Measurements from ENCODE around the gene MED26.
"Not testable (repeated sequence)": the region's sequence is repeated elsewhere in the genome, so short reads cannot be mapped to it uniquely, and the experiment has no call there.

Gene MED26

DNA sequence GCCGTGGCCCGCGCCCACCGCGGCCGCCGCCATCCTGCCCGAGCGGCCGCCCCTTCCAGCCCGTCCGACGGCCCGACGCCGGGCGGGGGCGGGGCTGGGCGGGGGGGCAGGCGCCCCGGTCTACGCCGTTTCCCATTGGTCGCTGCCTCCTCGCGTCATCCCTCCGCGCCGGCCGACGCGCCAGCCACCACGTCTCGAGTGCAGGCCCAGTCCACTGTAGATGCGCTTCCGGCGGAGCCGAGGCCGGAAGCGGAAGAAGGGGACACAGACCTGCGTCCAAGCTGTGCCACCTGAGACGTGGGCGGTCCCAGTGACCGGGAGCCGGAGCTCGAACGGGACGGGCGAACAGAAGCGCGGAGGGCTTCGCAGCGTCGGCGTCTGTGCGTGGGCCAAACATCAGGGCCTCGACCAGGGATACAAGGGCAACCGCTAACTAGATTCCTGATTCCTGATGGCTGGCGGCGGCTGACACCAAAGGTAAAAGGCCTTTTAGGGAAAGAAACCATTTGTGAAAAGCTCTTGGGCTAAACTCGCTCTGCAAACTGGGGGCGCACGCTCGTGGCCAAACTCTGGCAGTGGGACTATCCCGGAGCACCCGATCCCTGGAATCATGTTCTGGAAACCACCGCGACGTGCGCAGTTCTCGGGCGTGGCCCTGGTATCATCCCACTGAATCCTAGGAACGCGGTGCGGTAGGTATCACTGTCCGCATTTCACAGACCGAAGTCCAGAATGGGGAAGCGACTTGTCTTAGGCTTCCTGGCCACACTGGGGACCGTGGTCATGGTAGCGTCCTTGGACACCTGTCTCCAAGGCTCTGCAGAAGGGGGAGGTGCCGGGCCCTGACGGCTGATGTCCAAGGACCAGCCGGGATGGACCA is 55.4 kb downstream of the MED26 start, which contains the start of gene SLC35E1:
TSS of gene SLC35E1 (minus strand) at position 84 of the 880 bp plus-strand sequence. CDS start at position 33, 51 bp downstream.
- DNase-seq, result peak; percentile 96

DNA sequence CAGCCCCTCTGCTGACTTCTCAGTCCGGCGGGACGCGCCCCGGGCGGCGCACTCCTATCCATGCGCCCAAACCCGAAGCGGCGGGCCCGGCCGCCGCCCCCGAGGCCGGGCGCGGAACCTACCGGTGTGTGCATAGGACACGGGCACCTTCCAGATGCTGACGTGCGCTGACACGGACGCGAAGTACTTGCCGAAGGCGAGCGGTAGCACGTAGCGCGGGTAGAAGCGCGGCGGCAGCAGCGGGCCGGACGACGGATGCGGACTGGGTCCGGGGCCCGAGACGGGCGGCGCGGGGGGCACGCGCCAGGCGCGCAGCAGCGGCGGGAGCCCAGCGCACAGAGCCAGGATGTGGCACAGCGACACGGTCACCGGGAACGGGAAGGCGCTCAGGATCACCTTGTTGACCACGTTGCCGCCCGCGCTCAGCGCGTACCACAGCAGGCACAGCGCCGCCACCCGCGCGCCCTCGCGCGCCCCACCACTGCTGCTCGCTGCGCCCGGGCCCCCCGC is 56.1 kb downstream of the MED26 start:
- peak; percentile 76 for DNase-seq

DNA sequence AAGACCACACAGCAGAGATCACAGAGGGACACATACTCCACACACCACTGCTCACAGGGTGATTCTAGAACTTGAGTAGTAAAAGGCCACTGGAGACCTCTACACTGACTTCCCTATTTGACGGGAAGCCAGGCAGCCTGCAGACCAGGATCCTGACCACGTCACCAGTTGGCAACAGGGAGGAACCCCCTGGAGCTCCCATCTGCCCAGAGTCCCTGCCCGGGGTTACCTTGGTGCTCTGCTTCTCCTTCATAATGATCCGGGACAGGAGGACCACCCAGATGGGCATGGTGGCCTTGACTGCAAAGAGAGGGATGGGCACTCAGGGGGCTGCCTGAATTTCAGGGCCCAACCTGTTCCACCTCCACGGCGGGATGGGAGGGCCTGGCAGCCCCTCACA is 56.7 kb downstream of the MED26 start:
- DNase-seq, result no peak

DNA sequence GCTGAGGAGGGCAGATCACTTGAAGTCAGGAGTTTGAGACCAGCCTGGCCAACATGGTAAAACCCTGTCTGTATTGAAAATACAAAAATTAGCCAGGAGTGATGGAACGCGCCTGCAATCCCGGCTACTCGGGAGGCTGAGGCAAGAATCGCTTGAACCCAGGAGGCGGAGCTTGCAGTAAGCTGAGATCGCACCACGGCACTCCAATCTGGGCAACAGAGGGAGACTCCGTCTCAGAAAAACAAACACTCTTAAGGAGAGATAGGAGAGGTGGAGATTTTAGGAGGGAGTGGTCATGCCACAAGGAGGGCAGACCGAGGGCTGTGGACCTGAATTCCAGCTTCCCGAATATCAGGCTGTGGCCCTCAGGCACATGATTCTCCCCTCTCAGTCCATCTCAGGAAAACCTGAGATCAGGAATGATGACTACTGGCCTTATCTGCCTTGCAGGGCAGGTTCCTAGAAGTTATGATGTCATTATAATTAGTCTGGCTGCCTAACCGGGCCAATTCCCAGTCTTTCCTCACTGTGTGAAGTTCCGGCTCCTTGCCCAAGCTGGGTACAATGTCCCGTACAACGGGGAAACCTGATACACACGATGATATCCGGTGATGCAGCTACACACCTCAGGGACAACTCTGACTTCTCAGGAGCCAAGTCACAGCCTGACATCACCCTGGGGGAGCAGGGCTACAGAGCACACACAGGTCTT is 58.2 kb downstream of the MED26 start:
- no peak for DNase-seq

DNA sequence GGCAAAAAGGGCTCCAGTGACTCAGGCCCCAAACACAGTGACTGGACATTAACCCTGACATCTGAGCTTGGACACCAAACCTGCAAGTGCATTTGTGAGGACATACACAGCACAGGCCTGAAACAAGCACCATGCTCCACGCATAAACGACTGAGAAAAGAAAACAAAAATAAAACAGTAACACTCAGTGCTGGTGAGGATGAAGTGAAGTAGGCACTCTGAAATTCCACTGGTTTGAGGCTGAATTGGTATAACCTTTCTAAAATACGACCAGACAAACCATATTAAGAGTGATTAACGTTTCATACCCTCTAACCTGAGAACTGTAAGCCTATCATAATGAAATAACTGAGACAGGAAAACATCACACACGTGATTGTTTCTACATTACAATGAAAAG is 61.3 kb downstream of the MED26 start:
- no peak for DNase-seq

DNA sequence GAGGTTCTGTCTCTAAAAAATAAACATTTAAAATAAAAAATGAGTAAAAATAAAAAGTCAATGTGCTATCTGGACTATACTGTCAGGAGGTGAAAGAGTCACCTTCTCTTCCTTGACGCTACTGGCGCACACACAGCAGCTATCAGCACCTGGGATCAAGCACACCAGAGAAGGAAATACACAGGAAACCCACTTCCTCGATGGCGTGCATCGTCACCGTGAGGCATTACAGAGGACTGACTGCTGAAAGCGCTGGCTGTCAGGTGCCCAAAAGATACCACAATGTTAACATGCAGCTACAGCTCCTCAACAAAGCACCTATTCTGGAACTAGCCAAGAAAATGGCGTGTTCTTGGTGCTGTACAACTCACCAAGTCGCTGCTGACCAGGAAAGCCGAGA is 61.8 kb downstream of the MED26 start:
- DNase-seq, result peak; percentile 73

DNA sequence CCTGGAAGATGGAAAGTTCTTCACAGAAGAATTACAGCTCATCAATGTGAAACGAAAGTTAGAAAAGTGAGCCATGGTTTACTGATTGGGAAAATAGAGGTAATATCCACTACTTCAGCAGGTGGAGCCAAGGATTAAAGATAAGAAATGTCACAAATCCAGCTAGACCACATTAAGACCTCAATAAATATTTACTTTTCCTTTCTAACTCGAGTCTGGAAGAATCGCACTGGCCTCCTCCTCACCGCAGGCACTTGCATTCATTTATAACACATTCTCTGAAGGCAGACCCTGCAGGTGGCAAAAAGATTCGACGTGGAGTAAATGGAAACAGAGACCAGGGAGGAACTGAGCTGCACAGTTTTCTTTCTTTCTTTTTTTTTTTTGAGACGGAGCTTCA is 63.2 kb downstream of the MED26 start:
- no peak for DNase-seq

DNA sequence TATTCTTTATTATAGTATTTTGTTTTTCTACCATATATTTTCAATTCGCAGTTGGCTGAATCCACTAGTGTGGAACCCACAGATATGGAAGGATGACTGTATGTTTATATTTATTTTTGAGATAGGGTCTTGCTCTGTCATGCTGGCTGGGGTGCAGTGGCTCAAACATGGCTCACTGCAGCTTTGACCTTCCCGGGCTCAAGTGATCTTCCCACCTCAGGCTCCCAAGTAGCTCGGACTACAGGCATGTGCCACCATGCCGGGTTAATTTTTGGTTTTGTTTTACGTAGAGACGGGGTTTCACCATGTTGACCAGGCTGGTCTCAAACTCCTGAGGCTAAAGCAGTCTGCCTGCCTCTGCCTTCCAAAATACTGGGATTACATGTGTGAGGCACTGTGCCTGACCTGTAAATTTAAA is 65.4 kb downstream of the MED26 start:
- no peak for DNase-seq

DNA sequence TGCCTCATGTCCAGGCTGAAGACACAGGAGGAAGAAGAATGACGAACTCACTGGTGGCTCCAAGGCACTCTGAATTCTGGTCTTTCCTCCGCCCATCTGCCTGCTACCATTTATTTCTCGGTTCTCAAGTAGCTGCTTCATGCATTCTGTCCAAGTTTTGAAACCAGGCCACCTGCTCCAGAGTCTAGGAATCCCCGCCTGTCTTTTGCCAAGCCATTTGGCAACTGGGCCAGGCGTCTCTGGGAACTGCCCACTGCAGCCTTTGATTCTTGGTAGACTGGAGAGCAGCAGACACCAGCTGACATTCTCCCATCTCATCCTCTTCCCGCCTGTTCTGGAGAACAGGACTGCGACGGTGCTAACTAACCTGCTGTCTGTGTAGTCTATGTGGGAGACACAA is 66.6 kb downstream of the MED26 start:
- DNase-seq, result no peak

DNA sequence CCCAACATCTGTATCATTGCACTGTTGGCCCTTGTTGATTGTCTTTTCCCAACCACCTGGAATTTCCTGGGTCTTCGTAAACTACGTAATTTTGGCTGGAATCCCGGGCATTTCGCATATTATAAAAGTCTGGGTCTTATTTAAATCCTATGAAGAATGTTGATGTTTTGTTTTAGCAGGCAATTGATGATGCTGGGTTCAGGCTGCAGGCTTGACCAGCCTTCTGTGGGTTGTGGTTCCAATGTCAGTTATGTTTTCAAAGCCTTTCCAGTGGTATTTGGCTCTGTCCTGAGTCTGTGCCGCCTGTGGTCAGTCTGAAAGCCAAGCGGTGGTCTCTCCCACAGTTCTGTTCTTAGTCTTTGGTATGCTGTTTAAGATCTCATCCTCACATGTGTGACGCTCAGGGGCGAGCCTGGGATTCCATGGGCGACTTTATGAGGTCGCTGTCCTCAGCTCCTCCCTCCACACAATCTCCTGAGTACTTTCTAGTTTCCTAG is 68.2 kb downstream of the MED26 start:
- no peak for DNase-seq

DNA sequence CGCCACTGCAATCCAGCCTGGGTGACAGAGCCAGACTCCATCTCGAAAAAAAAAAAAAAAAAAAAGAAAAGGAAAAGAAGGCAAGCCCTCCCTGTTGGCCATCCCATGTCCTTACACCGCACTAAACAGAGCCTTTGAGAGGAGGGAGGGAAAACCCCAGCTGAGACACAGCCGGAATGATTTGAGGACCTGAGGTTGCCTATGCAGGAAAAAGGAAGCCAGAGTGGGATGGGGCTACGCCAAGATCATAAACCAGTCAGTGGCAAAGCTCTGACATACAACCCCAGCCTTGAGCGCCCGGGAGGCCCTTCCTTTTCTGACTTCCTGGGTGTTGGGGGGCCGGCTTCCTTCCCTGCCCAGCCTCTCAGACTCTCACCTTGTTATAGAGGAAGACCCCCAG is 73.2 kb downstream of the MED26 start:
- no peak for DNase-seq

DNA sequence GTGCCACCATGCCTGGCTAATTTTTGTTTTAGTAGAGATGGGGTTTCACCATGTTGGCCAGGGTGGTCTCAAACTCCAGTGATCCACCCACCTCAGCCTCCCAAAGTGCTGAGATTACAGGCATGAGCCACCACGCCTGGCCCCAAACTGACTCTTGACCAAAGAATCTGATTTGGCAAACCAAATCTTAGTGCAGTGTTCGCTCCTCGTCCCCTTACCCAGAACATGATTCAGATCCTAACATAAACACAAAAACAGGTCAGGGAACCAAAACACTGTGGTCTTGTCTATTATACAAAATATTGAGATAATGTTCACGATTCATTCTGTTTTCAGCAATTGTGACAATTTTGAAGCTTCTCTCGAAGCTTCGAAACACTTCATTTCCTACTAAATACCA is 76.1 kb downstream of the MED26 start:
- not testable (repeated sequence) for DNase-seq

DNA sequence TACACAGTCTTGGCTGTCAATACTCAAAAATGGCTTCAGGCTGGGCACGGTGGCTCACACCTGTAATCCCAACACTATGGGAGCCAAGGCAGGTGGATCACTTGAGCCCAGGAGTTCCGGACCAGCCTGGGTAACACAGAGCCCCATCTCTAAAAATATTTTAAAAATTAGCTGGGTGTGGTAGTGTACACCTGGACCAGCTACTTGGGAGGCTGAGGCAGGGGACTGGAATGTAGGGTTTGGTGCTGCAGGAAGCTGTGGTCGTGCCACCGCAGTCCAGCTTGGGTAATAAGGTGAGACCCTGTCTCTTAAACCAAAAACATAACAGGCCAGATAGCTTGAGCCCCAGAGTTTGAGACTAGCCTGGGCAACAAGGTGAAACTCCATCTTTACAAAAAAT is 79.0 kb downstream of the MED26 start:
- DNase-seq, result no peak

DNA sequence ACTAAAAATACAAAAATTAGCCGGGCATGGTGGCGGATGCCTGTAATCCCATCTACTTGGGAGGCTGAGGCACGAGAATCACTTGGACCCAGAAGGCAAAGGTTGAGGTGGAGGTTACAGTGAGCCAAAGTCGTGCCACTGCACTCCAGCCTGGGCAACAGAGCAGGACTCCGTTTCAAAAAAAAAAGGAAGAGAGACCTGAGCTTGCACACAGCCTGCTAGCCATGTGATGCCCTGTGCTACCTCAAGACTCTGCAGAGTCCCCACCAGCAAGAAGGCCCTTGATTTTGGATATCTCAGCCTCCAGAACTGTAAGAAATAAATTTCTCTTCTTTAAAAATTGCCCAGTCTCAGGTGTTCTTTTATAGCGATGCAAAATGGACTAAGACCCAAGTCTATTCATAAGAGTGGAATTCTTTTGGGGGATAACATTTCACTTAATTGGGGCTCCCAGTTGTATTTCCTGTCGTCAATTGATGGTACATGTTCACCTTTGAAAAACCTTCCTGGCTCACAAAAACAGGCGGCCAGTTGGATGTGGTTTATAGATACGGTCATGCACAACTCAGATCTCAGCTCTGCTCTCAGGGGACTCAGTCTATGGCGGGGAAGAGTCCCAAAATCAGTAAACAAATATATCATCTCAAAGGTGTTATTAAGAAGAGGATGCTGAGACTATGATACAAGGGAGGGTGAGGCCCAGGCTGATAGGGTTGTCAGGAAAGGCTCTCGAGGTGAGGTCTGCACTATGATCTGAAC is 83.4 kb downstream of the MED26 start:
- no peak for DNase-seq

DNA sequence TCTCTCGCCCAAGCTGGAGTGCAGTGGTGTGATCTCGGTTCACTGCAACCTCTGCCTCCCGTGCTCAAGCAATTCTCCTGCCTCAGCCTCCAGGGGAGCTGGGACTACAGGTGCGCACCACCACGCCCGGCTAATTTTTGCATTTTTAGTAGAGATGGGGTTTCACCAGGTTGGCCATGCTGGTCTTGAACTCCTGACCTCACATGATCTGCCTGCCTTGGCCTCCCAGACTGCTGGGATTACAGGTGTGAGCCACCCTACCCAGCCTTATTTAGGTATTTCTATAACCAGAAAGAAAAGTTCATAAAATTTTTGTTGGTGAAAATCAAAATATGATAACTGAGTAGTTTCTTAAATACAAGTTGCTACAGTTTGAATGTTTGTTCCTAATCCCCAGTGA is 84.3 kb downstream of the MED26 start:
- not testable (repeated sequence) for DNase-seq

DNA sequence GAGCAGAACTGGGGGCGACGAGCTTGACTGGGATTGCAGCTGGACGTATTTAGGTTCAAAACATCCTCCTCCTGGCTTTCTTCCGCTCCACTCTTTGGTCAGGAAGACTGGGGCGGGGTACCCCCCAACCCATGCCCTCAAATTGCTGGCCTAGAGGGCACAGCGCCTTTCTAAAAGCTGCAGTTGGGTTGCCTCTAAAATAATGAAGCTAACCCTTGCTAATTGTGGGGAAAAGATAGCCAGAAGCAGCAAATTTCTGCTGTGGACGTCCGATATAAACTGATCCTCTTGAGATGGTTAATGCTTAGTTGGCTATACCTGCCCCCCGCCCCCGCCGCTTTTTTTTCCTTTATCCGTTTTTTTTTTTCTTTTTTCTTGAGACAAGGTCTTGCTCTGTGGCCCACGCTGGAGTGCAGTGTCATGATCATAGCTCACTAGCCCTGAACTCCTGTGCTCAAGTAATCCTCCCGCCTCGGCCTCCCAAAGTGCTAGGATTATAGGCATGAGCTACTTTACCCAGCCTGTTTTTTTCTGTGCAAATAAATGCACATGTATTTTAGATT is 85.0 kb downstream of the MED26 start:
- DNase-seq, result no peak

DNA sequence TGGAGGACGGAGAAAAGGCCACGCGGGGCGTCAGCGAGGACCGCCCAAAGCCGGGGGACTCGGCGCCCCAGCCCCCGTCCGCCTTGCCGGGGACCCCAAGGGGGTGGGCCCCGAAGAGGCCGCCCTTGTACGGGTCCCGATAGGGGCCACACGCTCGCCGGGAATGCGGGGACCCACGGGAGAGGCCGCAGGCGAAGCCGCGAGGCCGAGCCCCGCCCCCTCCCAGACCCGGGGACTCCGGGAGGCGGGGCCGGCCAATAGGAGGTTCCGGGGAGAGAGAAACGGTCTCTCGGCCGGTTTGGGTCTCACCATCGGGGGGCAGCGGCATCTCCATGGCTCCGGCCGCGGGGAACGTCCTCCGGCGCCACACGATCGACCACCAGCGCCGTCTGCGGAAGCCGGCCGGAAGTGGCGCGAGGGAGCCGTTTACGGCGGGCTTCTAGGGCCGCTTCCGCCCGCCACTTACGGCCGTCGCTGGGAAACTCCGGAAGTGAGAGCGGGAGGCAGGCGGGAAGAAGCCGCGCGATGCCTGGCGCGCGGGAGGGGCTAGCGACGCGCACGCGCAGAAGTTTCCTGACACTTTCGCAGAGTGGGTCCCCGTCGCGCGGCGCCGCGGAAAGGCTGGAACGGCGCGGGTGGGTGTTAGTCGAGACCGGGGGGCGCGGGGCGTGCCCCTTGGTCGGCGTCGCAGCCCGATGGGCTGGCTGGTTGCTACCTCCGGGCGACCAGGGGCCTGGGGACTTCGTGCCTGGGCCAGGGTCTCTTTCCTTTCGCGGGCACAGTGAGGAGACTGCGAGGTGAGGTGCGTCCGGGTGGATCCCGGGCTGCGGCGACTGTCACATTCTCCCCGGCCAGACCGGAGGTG is 85.7 kb downstream of the MED26 start, which contains the start of gene CHERP:
TSS of gene CHERP (minus strand) at position 393 of the 865 bp plus-strand sequence. CDS start at position 334, 59 bp downstream.
- peak; percentile 96 for DNase-seq

DNA sequence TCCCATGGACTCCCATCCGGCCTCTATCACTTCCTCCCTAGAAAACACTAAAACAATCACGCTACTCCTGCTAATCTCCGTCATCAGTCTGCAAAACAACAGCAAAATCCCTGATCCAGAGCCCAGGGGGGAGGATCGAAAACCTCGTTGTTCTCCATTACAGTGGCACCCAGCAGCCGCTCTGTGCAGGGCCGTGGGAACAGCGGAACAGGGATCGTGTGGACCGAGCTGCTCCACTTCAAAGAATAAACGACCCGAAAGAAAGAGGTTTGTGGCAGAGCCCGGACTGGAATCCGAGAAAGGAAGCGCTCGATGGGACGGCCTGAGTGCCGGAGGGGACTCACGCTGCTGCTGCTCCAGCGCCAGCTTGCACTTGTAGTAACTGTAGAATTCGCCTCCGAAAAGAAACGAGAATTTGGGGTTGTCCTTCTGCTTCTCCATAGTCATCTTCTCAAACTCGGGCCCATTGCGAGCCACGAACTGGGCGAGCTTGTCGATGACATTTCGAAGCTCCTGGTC is 86.4 kb downstream of the MED26 start:
- DNase-seq, result no peak

DNA sequence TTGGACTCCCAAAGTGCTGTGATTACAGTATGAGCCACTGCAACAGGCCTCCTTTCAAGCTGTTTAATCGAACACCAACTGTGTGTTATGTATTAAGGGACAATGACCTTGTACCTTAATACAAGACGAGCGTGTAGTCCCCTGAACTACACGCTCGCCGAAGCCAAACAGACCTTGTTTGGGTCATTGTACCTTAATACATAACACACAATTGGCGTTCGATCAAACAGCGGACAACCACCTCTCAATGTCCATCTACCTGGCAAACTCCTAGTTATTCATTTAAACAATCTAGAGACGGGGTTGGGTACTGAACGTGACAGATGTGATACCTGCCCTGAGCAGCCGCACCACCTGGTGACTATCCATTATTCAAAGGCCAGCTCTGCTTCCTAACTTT is 87.1 kb downstream of the MED26 start:
- no peak for DNase-seq

DNA sequence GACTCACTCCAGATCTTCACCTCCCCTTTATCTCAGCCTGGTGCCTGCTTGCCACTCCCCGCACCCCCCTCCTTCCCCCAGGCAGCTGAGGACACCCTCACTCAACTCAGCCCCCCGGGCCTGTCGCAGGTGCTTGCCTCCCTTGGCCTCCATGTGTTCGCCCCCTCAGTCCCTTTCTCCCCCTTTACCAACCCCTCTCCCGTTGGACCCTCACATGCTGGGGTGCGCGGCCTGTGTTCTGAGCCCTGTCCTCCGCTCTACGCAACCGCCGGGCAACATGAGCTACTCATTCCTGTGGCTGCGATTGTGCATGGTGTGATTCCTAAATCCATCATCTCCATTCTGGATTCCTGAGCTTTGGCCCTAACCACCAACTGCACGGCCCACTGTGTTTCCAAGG is 90.9 kb downstream of the MED26 start:
- DNase-seq, result no peak

DNA sequence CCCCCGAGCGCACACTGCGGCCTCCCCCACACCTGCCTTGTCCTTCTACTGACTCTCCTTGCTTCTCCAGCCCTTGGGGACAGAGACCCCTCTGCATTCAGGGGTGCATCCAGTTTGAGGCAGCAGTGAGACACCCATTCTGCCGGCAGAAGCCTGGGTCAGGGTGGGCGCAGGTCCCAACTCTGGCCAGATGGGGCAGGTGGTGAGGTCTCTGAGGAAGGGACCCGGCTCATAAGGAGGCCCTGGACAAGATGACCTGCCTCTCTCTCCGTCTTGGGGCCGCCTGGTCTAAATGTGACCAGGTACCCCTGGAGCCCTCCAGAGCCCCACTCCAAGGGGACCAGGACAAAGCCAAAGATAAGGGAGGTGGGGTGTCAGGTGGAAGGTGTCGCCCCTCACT is 91.9 kb downstream of the MED26 start:
- DNase-seq, result no peak
